H1 (cell line): ENCODE measurements around the gene CRADD. TPM values are rescaled to one million over a fixed set of nuclear protein-coding genes. Genes with fewer than 3 reads are reported as not detected.

ENCODE experiments used
- CTCF ChIA-PET: fragments of 300-600 bp; sonication (Branson Sonifier 250); formaldehyde crosslinking; loops from one replicate; lab custom pipeline; 2021; ENCODE audit not compliant: partially characterized antibody; lab: Charles Lee
- POLR2A ChIA-PET: fragments of 300-600 bp; sonication (Branson Sonifier 250); formaldehyde crosslinking; loops from one replicate; lab custom pipeline; 2021; ENCODE audit warnings: inconsistent platforms; ENCODE audit not compliant: partially characterized antibody; lab: Charles Lee
- DNase-seq, 2 experiments: peaks; one replicate each; pipeline versions ENCODE4 v3.0.0 to v3.0.0-alpha.2; 2010 to 2022; ENCODE audit warnings: low spot score in 2 of 2, low read depth in 1 of 2, mixed read lengths in 1 of 2
- FAIRE-seq: peaks from 2 replicates; lab custom pipeline; 2011; peaks lifted over from hg19 to GRCh38; lab: Jason Lieb, UNC
- H2AFZ ChIP-seq: 2 replicates; pipeline ENCODE4 v1.8.1; 2012; ENCODE audit warnings: low read length, inconsistent platforms
- H2AK5ac ChIP-seq: 2 replicates; pipeline ENCODE4 v1.6.1; 2013; ENCODE audit warnings: low read depth, low read length
- H2BK120ac ChIP-seq: replicated peaks from 2 replicates; pipeline ENCODE3; 2013; ENCODE audit warnings: low read depth, low read length, inconsistent platforms
- H2BK12ac ChIP-seq: 2 replicates; pipeline ENCODE4 v1.6.1; 2013; ENCODE audit warnings: low read depth, low read length
- H2BK15ac ChIP-seq: 2 replicates; pipeline ENCODE4 v1.6.1; 2013; ENCODE audit warnings: low read length
- H2BK20ac ChIP-seq: 2 replicates; pipeline ENCODE4 v1.6.1; 2013; ENCODE audit warnings: low read length
- H2BK5ac ChIP-seq: 2 replicates; pipeline ENCODE4 v1.6.1; 2013; ENCODE audit warnings: low read depth, low read length
- H3K14ac ChIP-seq: 2 replicates; pipeline ENCODE4 v1.6.1; 2013; ENCODE audit warnings: inconsistent platforms; ENCODE audit not compliant: insufficient read length
- H3K18ac ChIP-seq: 2 replicates; pipeline ENCODE4 v1.6.1; 2013; ENCODE audit warnings: low read length; ENCODE audit errors: extremely low read depth
- H3K23ac ChIP-seq: 2 replicates; pipeline ENCODE4 v1.6.1; 2013; ENCODE audit warnings: inconsistent platforms; ENCODE audit not compliant: insufficient read length
- H3K23me2 ChIP-seq: 2 replicates; pipeline ENCODE4 v1.6.1; 2013; ENCODE audit warnings: low read depth, low read length
- H3K27ac ChIP-seq: 2 replicates; pipeline ENCODE4 v1.6.1; 2011; ENCODE audit warnings: low read depth, low read length, inconsistent platforms
- H3K27me3 ChIP-seq, 4 experiments: replicated peaks in 1 of 4; 1 replicate in 1 of 4; 2 replicates in 3 of 4; pipeline versions ENCODE4 v1.6.1 to v1.8.1; 2011 to 2013; ENCODE audit warnings: low read length in 3 of 4, mild to moderate bottlenecking in 3 of 4, inconsistent platforms in 2 of 4, mixed read lengths in 2 of 4, moderate library complexity in 1 of 4; ENCODE audit not compliant: control insufficient read depth in 3 of 4, insufficient read depth in 3 of 4; ENCODE audit errors: extremely low read depth in 1 of 4
- H3K36me3 ChIP-seq, 4 experiments: 2 replicates each; pipeline versions ENCODE4 v1.6.1 to v1.8.1; 2011 to 2013; ENCODE audit warnings: mild to moderate bottlenecking in 4 of 4, low read length in 3 of 4, moderate library complexity in 2 of 4, control low read depth in 1 of 4, inconsistent platforms in 1 of 4; ENCODE audit not compliant: insufficient read depth in 4 of 4, control insufficient read depth in 2 of 4
- H3K4ac ChIP-seq: replicated peaks from 2 replicates; pipeline ENCODE3; 2013; ENCODE audit warnings: low read length, low read depth, mixed read lengths, inconsistent platforms; ENCODE audit not compliant: insufficient read length
- H3K4me1 ChIP-seq, 4 experiments: replicated peaks in 1 of 4; 1 replicate in 1 of 4; 2 replicates in 3 of 4; pipeline versions ENCODE4 v1.6.1 to v1.8.1; 2011 to 2013; ENCODE audit warnings: low read length in 3 of 4, inconsistent platforms in 2 of 4, mixed read lengths in 1 of 4; ENCODE audit not compliant: insufficient read depth in 4 of 4, control insufficient read depth in 3 of 4
- H3K4me2 ChIP-seq, 2 experiments: 2 replicates each; pipeline versions ENCODE4 v1.6.1 to v1.8.1; 2011 to 2013; ENCODE audit warnings: low read depth in 2 of 2, low read length in 2 of 2, control low read depth in 1 of 2, inconsistent platforms in 1 of 2, mild to moderate bottlenecking in 1 of 2; ENCODE audit not compliant: insufficient read depth in 1 of 2
- H3K4me3 ChIP-seq, 4 experiments: fragments of 200-600, 300-600 bp in 1 of 4; sonication (generic), shearing (Covaris generic), sonication (Bioruptor Twin) in 1 of 4; 2 replicates each; pipeline versions ENCODE4 v1.5.1 to v1.8.1; 2011 to 2016; ENCODE audit warnings: low read length in 4 of 4, low read depth in 3 of 4, control low read depth in 2 of 4, inconsistent platforms in 2 of 4, mild to moderate bottlenecking in 2 of 4, mixed read lengths in 1 of 4, moderate library complexity in 1 of 4; ENCODE audit not compliant: insufficient read depth in 2 of 4; ENCODE audit errors: extremely low read depth in 1 of 4
- H3K56ac ChIP-seq: replicated peaks from 2 replicates; pipeline ENCODE3; 2013; ENCODE audit warnings: low read depth, mild to moderate bottlenecking, mixed read lengths, low read length, inconsistent platforms; ENCODE audit not compliant: insufficient read length
- H3K79me1 ChIP-seq: 2 replicates; pipeline ENCODE4 v1.6.1; 2013; ENCODE audit warnings: low read depth, low read length, control low read depth
- H3K79me2 ChIP-seq, 2 experiments: 2 replicates each; pipeline versions ENCODE4 v1.6.1 to v1.8.1; 2012 to 2013; ENCODE audit warnings: low read length in 2 of 2, mild to moderate bottlenecking in 2 of 2, inconsistent platforms in 1 of 2; ENCODE audit not compliant: insufficient read depth in 2 of 2, control insufficient read depth in 1 of 2
- H3K9ac ChIP-seq, 4 experiments: replicated peaks in 1 of 4; 1 replicate in 1 of 4; 2 replicates in 3 of 4; pipeline versions ENCODE4 v1.6.1 to v1.8.1; 2011 to 2013; ENCODE audit warnings: low read depth in 3 of 4, low read length in 3 of 4, control low read depth in 2 of 4, mild to moderate bottlenecking in 2 of 4, moderate library complexity in 2 of 4, inconsistent platforms in 1 of 4; ENCODE audit errors: extremely low read depth in 1 of 4
- H3K9me3 ChIP-seq, 2 experiments: 2 replicates each; pipeline versions ENCODE4 v1.6.1 to v1.8.1; 2012 to 2013; ENCODE audit warnings: mild to moderate bottlenecking in 2 of 2, moderate library complexity in 2 of 2, control low read depth in 1 of 2, inconsistent platforms in 1 of 2, low read depth in 1 of 2, low read length in 1 of 2, mixed read lengths in 1 of 2; ENCODE audit not compliant: insufficient read depth in 2 of 2
- H4K20me1 ChIP-seq, 2 experiments: replicated peaks in 1 of 2; 2 replicates each; pipeline versions ENCODE3 to v1.8.1; 2011 to 2013; ENCODE audit warnings: inconsistent platforms in 2 of 2, low read length in 2 of 2, mild to moderate bottlenecking in 1 of 2; ENCODE audit not compliant: insufficient read depth in 2 of 2, control insufficient read depth in 1 of 2
- H4K5ac ChIP-seq: 2 replicates; pipeline ENCODE4 v1.6.1; 2013; ENCODE audit warnings: low read length, low read depth, mixed read lengths, inconsistent platforms; ENCODE audit not compliant: insufficient read length
- H4K8ac ChIP-seq: 2 replicates; pipeline ENCODE4 v1.8.0; 2013; ENCODE audit warnings: mild to moderate bottlenecking, moderate library complexity, low read length, inconsistent platforms; ENCODE audit not compliant: insufficient read depth; ENCODE audit errors: extremely low read depth
- H4K91ac ChIP-seq: replicated peaks from 2 replicates; pipeline ENCODE3; 2013; ENCODE audit warnings: low read length, mixed read lengths, inconsistent platforms; ENCODE audit not compliant: insufficient read length
- CBX8 ChIP-seq: fragments of 300-800, 300-1000 bp; sonication (generic); IDR thresholded peaks from 2 replicates; pipeline ENCODE4 v1.7.1; 2016; ENCODE audit warnings: low read depth, low read length, borderline replicate concordance
- CEBPB ChIP-seq: IDR thresholded peaks from 2 replicates; pipeline ENCODE4 v1.6.1; 2012; ENCODE audit warnings: low read depth, low read length
- CHD1 ChIP-seq: IDR thresholded peaks from 2 replicates; pipeline ENCODE4 v1.6.1; 2012; ENCODE audit warnings: low read depth, low read length, improper control_type of control experiment
- PHF8 ChIP-seq: fragments of 200-600 bp; sonication (generic); conservative IDR thresholded peaks from 2 replicates; pipeline ENCODE4 v1.7.1; 2012; ENCODE audit warnings: low read depth, mild to moderate bottlenecking, inconsistent platforms, low read length, moderate library complexity
- SP2 ChIP-seq: IDR thresholded peaks from 2 replicates; pipeline ENCODE4 v1.6.1; 2012; ENCODE audit warnings: mild to moderate bottlenecking, low read length, inconsistent platforms
- SRF ChIP-seq: IDR thresholded peaks from 2 replicates; pipeline ENCODE4 v1.6.1; 2011; ENCODE audit warnings: mild to moderate bottlenecking, low read depth, low read length, moderate library complexity
- YY1 ChIP-seq: IDR thresholded peaks from 2 replicates; pipeline ENCODE4 v1.6.1; 2011; ENCODE audit warnings: low read depth, mild to moderate bottlenecking, low read length
- WGBS, 2 experiments: shearing (Covaris generic) in 1 of 2; methylation state at CpG; one replicate each; pipeline versions ENCODE4 v1.1.6 to v1.1.7; 2013 to 2015; ENCODE audit warnings: low lambda C conversion rate in 2 of 2, mixed read lengths in 2 of 2, inconsistent platforms in 1 of 2, low coverage in 1 of 2, missing lambda C conversion rate in 1 of 2; ENCODE audit not compliant: insufficient replicate concordance in 2 of 2, insufficient coverage in 1 of 2, insufficient read length in 1 of 2; ENCODE audit errors: extremely low coverage in 1 of 2, missing lambda C conversion rate in 1 of 2; 5-methylcytosine and 5-hydroxymethylcytosine counted together
- polyA plus RNA-seq, 7 experiments: library from polyadenylated mRNA; depleted of rRNA in 3 of 7; stranded (reverse) in 5 of 7; unstranded in 2 of 7; fragments of >200 nt in 5 of 7; fragments of 200-250 nt in 2 of 7; gene quantifications; 1 replicate in 5 of 7; 2 replicates in 1 of 7; 4 replicates in 1 of 7; pipeline versions ENCODE4 v1.2.1 to v1.2.3, GENCODE V29; 2011 to 2013; ENCODE audit warnings: missing spikeins in 2 of 7, mixed read lengths in 2 of 7
- total RNA-seq: library from RNA; stranded (reverse); fragmentation: NEBNext Ultra II Directional; extraction: Animal tissue kit (Norgen Biotek cat#: 25700); gene quantifications from 2 replicates; pipeline ENCODE4 v1.2.1, GENCODE V29; 2021

CRADD gene
- total and polyA plus RNA-seq, 2 of the 8 experiments (the other 6 are each of a cell fraction or from before 2014, with no cell fraction given), result 8.1 to 15.4 TPM

GRCh38 chr12:93664573-93665138 lies 12.5 kb upstream of the CRADD start:
- Histone ChIP-seq H3K36me3 (no peaks in the 10 kb centered on the region), H3K4ac (no peak overlapping the region), H3K23me2 (no peaks in the 10 kb centered on the region), H3K9me3 (0 out of 4 replicates have a peak, but pooled peaks cover 0 to 4% of the 10 kb centered on the region in 2 experiments), H4K8ac (no peak overlapping the region), H4K5ac (no peak overlapping the region), H3K4me3 (no peak overlapping the region), H3K18ac (no peak overlapping the region), H3K14ac (no peak overlapping the region), H3K27ac (no peak overlapping the region), H2BK5ac (no peak overlapping the region), H4K20me1 (no peaks in the 10 kb centered on the region), H3K27me3 (no peaks in the 10 kb centered on the region), H2BK12ac (no peak overlapping the region), H3K9ac (no peak overlapping the region), H3K56ac (no peak overlapping the region), H2BK15ac (peak overlapping the region; percentile 37; the same call in 1 of the 2 replicates)
- FAIRE-seq (no peak), DNase-seq (no peak)
- 92% methylated on average over 2 of the region's 2 CpGs; no CpG with 5 or more reads in 1 of the 2 experiments for WGBS, 2 experiments
- no peak for TF ChIP-seq CBX8
- TF ChIP-seq SP2, result no peak
- TF ChIP-seq YY1, result no peak
- no peak for TF ChIP-seq PHF8
- TF ChIP-seq CEBPB, result no peak
- no peak for TF ChIP-seq SRF
- TF ChIP-seq CHD1, result no peak
- TF ChIP-seq, all 59 proteins: peak for 0
- Histone ChIP-seq H3K4me2 (no peak overlapping the region), H2AK5ac (no peak overlapping the region), H3K79me1 (no peaks in the 10 kb centered on the region), H3K4me1 (no peaks in the 10 kb centered on the region), H2BK20ac (no peak overlapping the region), H2BK120ac (no peak overlapping the region), H4K91ac (no peak overlapping the region), H3K79me2 (no peaks in the 10 kb centered on the region), H3K23ac (no peak overlapping the region), H2AFZ (no peak overlapping the region)
- ChIA-PET POLR2A (interaction anchor here (1.0 kb wide), 1 partner anchor 12 kb away, joined by 3 read pairs; the partner anchor contains the start of gene CRADD), CTCF (interaction anchor here (0.6 kb wide), 1 partner anchor 12 kb away, joined by 3 read pairs; the partner anchor contains the start of gene CRADD)
